Activated CD8-positive, alpha-beta T cell treated with anti-CD3 and anti-CD28 coated beads for 36 hours (primary cell): Measurements from ENCODE around the gene RASL11A. TPM values are rescaled to one million over a fixed set of nuclear protein-coding genes. Genes with fewer than 3 reads are reported as not detected.
"Not testable (repeated sequence)": the region's sequence is repeated elsewhere in the genome, so short reads cannot be mapped to it uniquely, and the experiment has no call there.

Experiments
- ATAC-seq: fragments of 200-7000 bp; cut with Tn5 transposase; one replicate; pipeline ENCODE4 v1.10.0; 2021; ENCODE audit warnings: mild to moderate bottlenecking, moderate library complexity
- CTCF ChIA-PET: fragments of 350-600 bp; sonication (Branson Sonifier 250); formaldehyde crosslinking; loops from one replicate; lab custom pipeline; 2021; ENCODE audit warnings: antibody characterized with exemption; lab: Charles Lee
- POLR2A ChIA-PET: fragments of 350-600 bp; sonication (Branson Sonifier 250); formaldehyde crosslinking; loops from one replicate; lab custom pipeline; 2021; ENCODE audit warnings: antibody characterized with exemption; lab: Charles Lee
- DNase-seq: peaks from one replicate; pipeline ENCODE4 v3.0.0-alpha.2; 2020
- H3K27ac Mint-ChIP-seq: one replicate; pipeline ENCODE4 v1.8.0; 2021; ENCODE audit warnings: mild to moderate bottlenecking, mixed read lengths
- H3K27me3 Mint-ChIP-seq: one replicate; pipeline ENCODE4 v1.8.0; 2021; ENCODE audit warnings: mixed read lengths
- H3K36me3 Mint-ChIP-seq: one replicate; pipeline ENCODE4 v1.8.0; 2021; ENCODE audit warnings: low read depth, mixed read lengths
- H3K4me1 Mint-ChIP-seq: one replicate; pipeline ENCODE4 v1.8.0; 2021; ENCODE audit warnings: low read depth, mixed read lengths
- H3K4me3 Mint-ChIP-seq: one replicate; pipeline ENCODE4 v1.8.0; 2021; ENCODE audit warnings: mild to moderate bottlenecking, moderate library complexity, mixed read lengths
- H3K9me3 Mint-ChIP-seq: one replicate; pipeline ENCODE4 v1.8.0; 2021; ENCODE audit warnings: mixed read lengths
- intact Hi-C: fragments of 100-400 bp; cut with micrococcal nuclease; formaldehyde crosslinking; loops from one replicate; pipeline ENCODE4 v1.10.0; 2022
- total RNA-seq, 2 experiments: library from RNA; stranded (reverse); gene quantifications; one replicate each; pipeline ENCODE4 v1.2.3, GENCODE V29; 2021
- TF ChIP-seq, protein P1 (sequence below): fragments of 200-600 bp; IDR thresholded peaks from one replicate; pipeline ENCODE4 v1.8.0; 2022; ENCODE audit warnings: antibody characterized with exemption, mild to moderate bottlenecking

RASL11A gene, protein sequence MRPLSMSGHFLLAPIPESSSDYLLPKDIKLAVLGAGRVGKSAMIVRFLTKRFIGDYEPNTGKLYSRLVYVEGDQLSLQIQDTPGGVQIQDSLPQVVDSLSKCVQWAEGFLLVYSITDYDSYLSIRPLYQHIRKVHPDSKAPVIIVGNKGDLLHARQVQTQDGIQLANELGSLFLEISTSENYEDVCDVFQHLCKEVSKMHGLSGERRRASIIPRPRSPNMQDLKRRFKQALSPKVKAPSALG
- 1 to 10 TPM; 2.7 to 3.1 TPM for total RNA-seq

DNA sequence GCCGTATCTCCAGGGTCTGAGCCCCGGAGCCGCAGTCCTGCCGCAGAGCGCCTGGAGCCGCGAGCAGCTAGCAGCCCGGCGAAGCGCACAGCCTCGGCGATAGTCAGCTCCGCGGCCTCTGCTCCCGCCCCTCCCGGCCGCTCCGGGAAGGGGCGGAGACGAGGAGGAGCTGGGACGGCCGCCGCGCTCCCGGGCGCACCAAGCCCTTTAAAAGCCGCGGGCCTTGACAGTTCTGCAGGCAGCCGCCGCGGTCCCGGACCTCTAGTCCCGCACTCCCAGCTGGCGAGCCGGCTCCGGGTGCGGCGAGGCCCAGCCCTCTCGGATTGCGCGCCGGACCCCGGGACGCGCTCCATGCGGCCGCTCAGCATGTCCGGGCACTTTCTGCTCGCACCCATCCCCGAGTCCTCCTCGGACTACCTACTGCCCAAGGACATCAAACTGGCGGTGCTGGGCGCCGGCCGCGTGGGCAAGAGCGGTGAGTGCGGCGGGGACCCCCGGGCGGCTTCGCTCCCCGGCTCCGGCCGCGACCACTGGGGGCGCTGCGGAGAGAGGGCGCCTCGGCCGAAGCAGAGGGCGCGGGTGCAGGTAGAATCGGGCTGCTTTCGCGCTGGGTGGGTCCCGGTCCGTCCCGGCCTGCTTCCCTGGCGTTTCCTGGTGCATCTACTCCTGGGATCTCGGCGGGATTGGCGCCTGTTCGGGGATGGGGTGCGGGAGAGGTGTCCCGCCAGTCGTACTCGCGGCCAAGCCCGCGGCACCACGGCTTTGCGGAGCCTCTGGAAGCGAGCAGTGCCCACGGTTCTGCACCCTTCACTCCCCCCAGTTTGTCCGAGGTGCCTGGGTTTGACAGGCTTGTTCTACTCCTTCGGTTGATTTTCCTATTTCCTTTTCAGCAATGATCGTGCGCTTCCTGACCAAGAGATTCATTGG is at the start of gene RASL11A:
Gene RASL11A (plus strand): TSS at position 237 of the 927 bp plus-strand sequence. CDS start 115 bp downstream, at position 352.
- intact Hi-C loops: no loop called here
- H3K27me3 Mint-ChIP-seq: no peaks in the 10 kb centered on the region
- H3K4me3 Mint-ChIP-seq: peak within 1 kb of the TSS; percentile 77
- no peaks in the 10 kb centered on the region for H3K9me3 Mint-ChIP-seq
- DNase-seq (peak; percentile 64), ATAC-seq (peak; percentile 91)
- POLR2A ChIA-PET: interaction anchor here (8.9 kb wide), 1 partner anchor 14 kb away, joined by 93 read pairs; no protein-coding TSS in a partner anchor
- no peak within 1 kb of the TSS for H3K27ac Mint-ChIP-seq
- H3K36me3 Mint-ChIP-seq: no peaks in the 10 kb centered on the region
- CTCF ChIA-PET: interaction anchor here (0.6 to 4.2 kb wide), 34 partner anchors 8 to 556 kb away, joined by 3 to 32 read pairs (median 4); no protein-coding TSS in a partner anchor
- peaks cover 6% of the 10 kb centered on the region for H3K4me1 Mint-ChIP-seq
- TF ChIP-seq, protein P1, sequence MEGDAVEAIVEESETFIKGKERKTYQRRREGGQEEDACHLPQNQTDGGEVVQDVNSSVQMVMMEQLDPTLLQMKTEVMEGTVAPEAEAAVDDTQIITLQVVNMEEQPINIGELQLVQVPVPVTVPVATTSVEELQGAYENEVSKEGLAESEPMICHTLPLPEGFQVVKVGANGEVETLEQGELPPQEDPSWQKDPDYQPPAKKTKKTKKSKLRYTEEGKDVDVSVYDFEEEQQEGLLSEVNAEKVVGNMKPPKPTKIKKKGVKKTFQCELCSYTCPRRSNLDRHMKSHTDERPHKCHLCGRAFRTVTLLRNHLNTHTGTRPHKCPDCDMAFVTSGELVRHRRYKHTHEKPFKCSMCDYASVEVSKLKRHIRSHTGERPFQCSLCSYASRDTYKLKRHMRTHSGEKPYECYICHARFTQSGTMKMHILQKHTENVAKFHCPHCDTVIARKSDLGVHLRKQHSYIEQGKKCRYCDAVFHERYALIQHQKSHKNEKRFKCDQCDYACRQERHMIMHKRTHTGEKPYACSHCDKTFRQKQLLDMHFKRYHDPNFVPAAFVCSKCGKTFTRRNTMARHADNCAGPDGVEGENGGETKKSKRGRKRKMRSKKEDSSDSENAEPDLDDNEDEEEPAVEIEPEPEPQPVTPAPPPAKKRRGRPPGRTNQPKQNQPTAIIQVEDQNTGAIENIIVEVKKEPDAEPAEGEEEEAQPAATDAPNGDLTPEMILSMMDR: peak; percentile 100

DNA sequence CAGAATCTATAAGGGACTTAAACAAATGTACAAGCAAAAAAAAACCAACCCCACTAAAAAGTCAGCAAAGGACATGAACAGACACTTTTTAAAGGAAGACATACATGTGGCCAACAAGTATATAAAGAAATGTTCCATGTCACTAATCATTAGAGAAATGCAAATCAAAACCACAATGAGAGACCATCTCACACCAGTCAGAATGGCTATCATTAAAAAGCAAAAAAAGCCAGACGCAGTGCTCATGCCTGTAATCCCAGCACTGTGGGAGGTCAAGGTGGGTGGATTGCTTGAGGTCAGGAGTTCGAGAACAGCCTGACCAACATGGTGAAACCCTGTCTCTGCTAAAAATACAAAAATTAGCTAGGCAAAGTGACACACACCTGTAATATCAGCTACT is 48.5 kb upstream of the RASL11A start:
- intact Hi-C loops, DNase-seq, H3K4me3 Mint-ChIP-seq, ATAC-seq, CTCF ChIA-PET, H3K4me1 Mint-ChIP-seq, H3K9me3 Mint-ChIP-seq, H3K27ac Mint-ChIP-seq, H3K27me3 Mint-ChIP-seq, H3K36me3 Mint-ChIP-seq, POLR2A ChIA-PET: not testable (repeated sequence)

DNA sequence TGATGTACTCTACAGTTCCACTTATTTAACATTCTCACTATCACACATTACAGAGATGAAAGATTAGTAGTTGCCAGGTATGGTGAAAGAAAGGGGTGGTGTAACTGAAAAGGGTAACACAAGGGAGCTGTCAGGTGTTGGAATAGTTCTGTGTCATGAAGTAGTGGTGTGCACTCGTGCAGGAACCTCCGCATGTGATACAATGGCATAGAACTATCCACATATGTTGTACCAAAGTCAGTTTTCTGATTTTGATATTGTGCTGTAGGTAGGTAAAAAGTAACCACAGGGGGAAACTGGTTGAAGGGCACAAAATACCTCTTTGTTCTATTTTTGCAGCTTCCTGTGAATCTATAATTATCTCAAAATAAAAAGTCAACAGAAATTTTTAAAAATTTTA is 43.6 kb upstream of the RASL11A start:
- DNase-seq (no peak), ATAC-seq (peak; percentile 56)
- peaks cover 4% of the 10 kb centered on the region for H3K27me3 Mint-ChIP-seq
- H3K4me1 Mint-ChIP-seq: peaks cover 13% of the 10 kb centered on the region
- POLR2A ChIA-PET: interaction anchor here (1.0 to 1.7 kb wide), 2 partner anchors 11 to 67 kb away, joined by 3 to 5 read pairs; no protein-coding TSS in a partner anchor
- no peak overlapping the region for H3K27ac Mint-ChIP-seq
- CTCF ChIA-PET: no interaction called here
- H3K9me3 Mint-ChIP-seq: peaks cover 13% of the 10 kb centered on the region
- intact Hi-C loops: no loop called here
- no peak overlapping the region for H3K4me3 Mint-ChIP-seq
- peaks cover 2% of the 10 kb centered on the region for H3K36me3 Mint-ChIP-seq
- TF ChIP-seq, protein P1: no peak

DNA sequence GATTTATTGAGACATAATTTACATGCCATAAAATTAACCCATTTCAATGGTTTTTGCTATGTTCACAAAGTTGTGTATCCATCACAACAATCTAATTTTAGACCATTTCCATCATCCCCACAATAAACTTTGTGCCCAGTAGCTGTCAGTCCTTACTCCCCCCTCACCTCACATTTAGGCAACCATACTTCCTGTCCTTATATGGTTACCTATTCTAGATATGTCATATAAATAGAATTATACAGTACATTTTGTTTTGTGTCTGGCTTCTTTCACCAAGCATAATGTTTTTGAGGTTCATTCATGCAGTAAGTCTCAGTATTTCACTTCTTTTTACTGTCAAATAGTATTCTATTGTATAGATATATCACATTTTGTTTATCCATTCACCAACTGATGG is 42.5 kb upstream of the RASL11A start:
- H3K27me3 Mint-ChIP-seq: peaks cover 4% of the 10 kb centered on the region
- POLR2A ChIA-PET: interaction anchor here (0.6 to 1.7 kb wide), 2 partner anchors 10 to 28 kb away, joined by 3 to 5 read pairs; no protein-coding TSS in a partner anchor
- TF ChIP-seq, protein P1: no peak
- CTCF ChIA-PET: no interaction called here
- DNase-seq (no peak), ATAC-seq (no peak)
- no peak overlapping the region for H3K27ac Mint-ChIP-seq
- H3K4me3 Mint-ChIP-seq: no peak overlapping the region
- intact Hi-C loops: no loop called here
- H3K9me3 Mint-ChIP-seq: peaks cover 15% of the 10 kb centered on the region
- H3K36me3 Mint-ChIP-seq: peaks cover 7% of the 10 kb centered on the region
- peaks cover 13% of the 10 kb centered on the region for H3K4me1 Mint-ChIP-seq

DNA sequence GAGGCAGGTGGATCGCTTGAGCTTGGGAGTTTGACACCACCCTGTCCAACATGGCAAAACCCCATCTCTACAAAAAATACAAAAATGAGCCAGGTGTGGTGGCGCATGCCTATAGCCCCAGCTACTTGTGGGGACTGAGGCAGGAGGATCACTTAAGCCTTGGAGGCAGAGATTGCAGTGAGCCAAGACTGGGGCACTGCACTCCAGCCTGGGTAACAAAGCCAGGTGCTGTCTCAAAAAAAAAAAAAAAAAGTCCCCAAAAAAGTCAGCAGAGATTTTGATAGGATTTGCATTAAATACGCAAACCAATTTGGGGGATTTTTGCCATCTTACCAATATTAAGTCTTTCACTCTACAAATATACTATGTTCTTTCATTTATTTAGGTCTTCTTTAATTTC is 41.0 kb upstream of the RASL11A start:
- intact Hi-C loops: no loop called here
- ATAC-seq (no peak), DNase-seq (no peak)
- ChIA-PET CTCF (no interaction called here), POLR2A (no interaction called here)
- Mint-ChIP-seq H3K27me3 (peaks cover 4% of the 10 kb centered on the region), H3K4me1 (peaks cover 13% of the 10 kb centered on the region), H3K27ac (no peak overlapping the region), H3K9me3 (peaks cover 15% of the 10 kb centered on the region), H3K4me3 (no peak overlapping the region), H3K36me3 (peaks cover 11% of the 10 kb centered on the region)
- TF ChIP-seq, protein P1: no peak
